Right lobe of liver (tissue), 6 donors: ENCODE measurements around the gene SPOP. TPM values are rescaled to one million over a fixed set of nuclear protein-coding genes. Genes with fewer than 3 reads are reported as not detected.
A peak's percentile ranks its signal among the peaks of the same experiment; 100 is the strongest.

Experiments used
- ATAC-seq, 4 donors: fragments of 200-7000 bp; cut with Tn5 transposase; one replicate each; pipeline ENCODE4 v1.9.1; 2020; ENCODE audit warnings: mild to moderate bottlenecking in 4 of 4, moderate library complexity in 4 of 4
- DNase-seq, 3 donors: peaks; one replicate each; pipeline ENCODE4 v3.0.0-alpha.2; 2020
- H3K27ac ChIP-seq, 3 donors: fragments of 200-600 bp; one replicate each; pipeline ENCODE4 v1.8.0; 2022
- H3K27me3 ChIP-seq, 2 donors: fragments of 200-600 bp; one replicate each; pipeline ENCODE4 v1.8.0; 2022
- H3K36me3 ChIP-seq, 4 donors: fragments of 200-600 bp; sonication (generic) in 1 of 4; one replicate each; pipeline versions ENCODE4 v1.5.1 to v1.8.0; 2017 to 2022; ENCODE audit warnings: control low read depth in 1 of 4
- H3K4me1 ChIP-seq, 4 donors: fragments of 200-600 bp; sonication (generic) in 1 of 4; one replicate each; pipeline versions ENCODE4 v1.5.1 to v1.8.0; 2017 to 2022; ENCODE audit warnings: control low read depth in 1 of 4
- H3K4me3 ChIP-seq, 3 donors: fragments of 200-600 bp; one replicate each; pipeline ENCODE4 v1.8.0; 2022
- H3K9me3 ChIP-seq, 4 donors: fragments of 200-600 bp; sonication (generic) in 1 of 4; one replicate each; pipeline versions ENCODE4 v1.5.1 to v1.8.0; 2017 to 2022; ENCODE audit warnings: control low read depth in 1 of 4
- POLR2A ChIP-seq: fragments of 450-650 bp; IDR thresholded peaks from one replicate; pipeline ENCODE4 v1.6.1; 2017; ENCODE audit warnings: antibody characterized with exemption, mild to moderate bottlenecking
- WGBS: methylation state at CpG from one replicate; pipeline ENCODE4 v1.1.6; 2018; ENCODE audit warnings: low coverage, low lambda C conversion rate; ENCODE audit not compliant: insufficient coverage; ENCODE audit errors: missing lambda C conversion rate; 5-methylcytosine and 5-hydroxymethylcytosine counted together
- intact Hi-C, 2 donors: fragments of 100-400 bp; cut with DNase I; formaldehyde crosslinking; loops; one replicate each; pipeline versions ENCODE4 v1.11.2 to v1.14.1; 2022
- total RNA-seq, 6 experiments: library from RNA; depleted of rRNA in 2 of 6; stranded (reverse); fragments of >200 nt in 2 of 6; fragmentation: NEBNext Ultra II Directional in 3 of 6; extraction: Animal tissue kit (Norgen Biotek cat#: 25700) in 3 of 6; gene quantifications; one replicate each; pipeline versions ENCODE4 v1.1.0 to v1.2.4, GENCODE V29; 2016 to 2023
- TF ChIP-seq, protein P1 (sequence below), 4 donors: fragments of 200-600 bp in 3 of 4; fragments of 450-650 bp in 1 of 4; IDR thresholded peaks; one replicate each; pipeline versions ENCODE4 v1.5.1 to v1.8.0; 2016 to 2022; ENCODE audit warnings: antibody characterized with exemption in 4 of 4, mild to moderate bottlenecking in 2 of 4
- donor health status: DM: no; HTN: yes; CAD: no.
- donor health status: DM: no; HTN: no; CAD: no.
- donor health status: DM: no; HTN: no; CAD: no.
- donor health status: DM: no; HTN: yes; CAD: no.
- donor health status: DM: no; HTN: yes; CAD: no.

Gene SPOP
- total RNA-seq, 6 experiments from 2014 or later = 26.9 to 41.0 (median 34.1) TPM

DNA sequence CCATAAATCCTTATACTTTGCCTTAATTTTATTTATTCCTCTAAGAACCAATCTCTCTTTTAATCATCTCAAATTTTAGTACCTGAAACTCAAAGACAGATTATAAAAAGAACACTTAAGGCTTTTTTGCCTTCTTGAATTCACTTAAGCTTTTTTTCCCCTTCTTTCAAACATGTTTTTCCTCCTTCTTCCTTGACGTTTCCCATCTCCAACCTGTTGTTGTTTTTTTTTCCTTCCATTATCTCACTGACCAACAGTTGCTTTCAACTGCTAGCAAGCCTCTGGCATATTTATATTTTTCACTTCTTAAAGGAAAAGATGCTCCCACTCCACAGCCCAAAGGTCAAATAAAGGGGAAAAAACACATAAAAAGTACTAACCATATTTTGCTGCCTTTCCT is 32.2 kb downstream of the SPOP start:
- WGBS = 31% methylated on average over 1 of the region's 1 CpG
- Histone ChIP-seq H3K9me3 (no peaks in the 10 kb centered on the region), H3K4me3 (no peak overlapping the region), H3K4me1 (no peaks in the 10 kb centered on the region), H3K27me3 (no peaks in the 10 kb centered on the region), H3K36me3 (no peaks in the 10 kb centered on the region), H3K27ac (no peak overlapping the region)
- TF ChIP-seq POLR2A = no peak
- TF ChIP-seq, protein P1, sequence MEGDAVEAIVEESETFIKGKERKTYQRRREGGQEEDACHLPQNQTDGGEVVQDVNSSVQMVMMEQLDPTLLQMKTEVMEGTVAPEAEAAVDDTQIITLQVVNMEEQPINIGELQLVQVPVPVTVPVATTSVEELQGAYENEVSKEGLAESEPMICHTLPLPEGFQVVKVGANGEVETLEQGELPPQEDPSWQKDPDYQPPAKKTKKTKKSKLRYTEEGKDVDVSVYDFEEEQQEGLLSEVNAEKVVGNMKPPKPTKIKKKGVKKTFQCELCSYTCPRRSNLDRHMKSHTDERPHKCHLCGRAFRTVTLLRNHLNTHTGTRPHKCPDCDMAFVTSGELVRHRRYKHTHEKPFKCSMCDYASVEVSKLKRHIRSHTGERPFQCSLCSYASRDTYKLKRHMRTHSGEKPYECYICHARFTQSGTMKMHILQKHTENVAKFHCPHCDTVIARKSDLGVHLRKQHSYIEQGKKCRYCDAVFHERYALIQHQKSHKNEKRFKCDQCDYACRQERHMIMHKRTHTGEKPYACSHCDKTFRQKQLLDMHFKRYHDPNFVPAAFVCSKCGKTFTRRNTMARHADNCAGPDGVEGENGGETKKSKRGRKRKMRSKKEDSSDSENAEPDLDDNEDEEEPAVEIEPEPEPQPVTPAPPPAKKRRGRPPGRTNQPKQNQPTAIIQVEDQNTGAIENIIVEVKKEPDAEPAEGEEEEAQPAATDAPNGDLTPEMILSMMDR (IDR thresholded peaks at IDR 0.05) = no peak
- intact Hi-C loops = no loop called here
- ATAC-seq = no peak
- no peak for DNase-seq

DNA sequence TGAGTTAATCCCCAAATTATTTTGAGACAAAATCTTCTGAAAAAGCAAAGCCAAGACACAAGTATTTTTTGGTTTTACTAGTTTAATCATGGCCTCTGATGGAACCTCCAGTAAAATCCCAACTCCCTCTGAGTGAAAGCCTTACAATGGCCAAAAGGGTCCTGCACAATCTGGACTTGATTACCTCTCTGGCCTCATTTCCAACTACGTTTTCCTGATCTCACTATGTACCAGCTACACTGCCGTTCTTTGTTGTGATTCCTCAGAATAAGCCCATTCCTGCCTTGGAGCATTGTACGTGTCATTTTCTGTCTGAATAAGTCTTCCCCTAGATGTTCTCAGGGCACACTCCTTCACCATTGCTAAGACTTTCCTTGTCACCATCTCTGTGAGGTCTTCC is 37.3 kb downstream of the SPOP start:
- H3K27me3 ChIP-seq = no peaks in the 10 kb centered on the region
- no peak overlapping the region for H3K27ac ChIP-seq
- no peaks in the 10 kb centered on the region for H3K9me3 ChIP-seq
- H3K4me3 ChIP-seq = no peak overlapping the region
- H3K4me1 ChIP-seq = peaks cover 0 to 14% (median 0%) of the 10 kb centered on the region in 4 donors
- TF ChIP-seq, protein P1 (IDR thresholded peaks at IDR 0.05) = no peak
- TF ChIP-seq POLR2A = no peak
- ATAC-seq (no peak), DNase-seq (no peak)
- intact Hi-C loops = no loop called here
- no peaks in the 10 kb centered on the region for H3K36me3 ChIP-seq
- 84% methylated on average over 3 of the region's 3 CpGs for WGBS

DNA sequence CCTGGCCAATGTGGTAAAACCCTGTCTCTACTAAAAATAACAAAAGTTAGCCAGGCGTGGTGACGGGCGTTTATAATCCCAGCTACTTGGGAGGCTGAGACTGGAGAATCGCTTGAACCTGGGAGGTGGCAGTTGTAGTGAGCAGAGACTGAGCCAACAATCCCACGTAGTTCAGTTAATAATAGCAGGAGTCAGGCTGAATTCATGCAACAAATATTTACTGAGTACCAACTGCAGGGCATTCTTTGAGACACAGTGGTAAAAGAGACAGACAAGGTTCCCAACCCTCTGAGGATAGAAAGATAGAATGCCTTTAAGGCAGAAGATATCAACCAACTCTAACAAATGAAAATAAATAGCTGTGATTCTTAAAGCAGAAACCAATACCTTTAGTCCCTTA is 39.1 kb downstream of the SPOP start:
- DNase-seq (no peak), ATAC-seq (peak in 2 of 4 donors; percentile 32 to 35)
- no peak for TF ChIP-seq POLR2A
- TF ChIP-seq, protein P1 (IDR thresholded peaks at IDR 0.05) = no peak

GRCh38 chr17:49637739-49638138 is 40.2 kb downstream of the SPOP start:
- no peak overlapping the region for H3K4me3 ChIP-seq
- no peaks in the 10 kb centered on the region for H3K27me3 ChIP-seq
- 80% methylated on average over 1 of the region's 1 CpG for WGBS
- DNase-seq (no peak), ATAC-seq (peak in 1 of 4 donors; percentile 56)
- no peak for TF ChIP-seq POLR2A
- TF ChIP-seq, protein P1 (IDR thresholded peaks at IDR 0.05) = no peak
- intact Hi-C loops = no loop called here
- H3K27ac ChIP-seq = no peak overlapping the region
- H3K4me1 ChIP-seq = peaks cover 0 to 35% (median 11%) of the 10 kb centered on the region in 4 donors
- H3K9me3 ChIP-seq = no peaks in the 10 kb centered on the region
- H3K36me3 ChIP-seq = no peaks in the 10 kb centered on the region

More for the DNA sequence above, 39.1 kb downstream of the SPOP start:
- H3K36me3 ChIP-seq = no peaks in the 10 kb centered on the region
- 78% methylated on average over 5 of the region's 5 CpGs for WGBS
- intact Hi-C loops = no loop called here
- no peak overlapping the region for H3K4me3 ChIP-seq
- no peaks in the 10 kb centered on the region for H3K27me3 ChIP-seq
- peaks cover 0 to 24% (median 6%) of the 10 kb centered on the region in 4 donors for H3K4me1 ChIP-seq
- no peaks in the 10 kb centered on the region for H3K9me3 ChIP-seq
- H3K27ac ChIP-seq = no peak overlapping the region

DNA sequence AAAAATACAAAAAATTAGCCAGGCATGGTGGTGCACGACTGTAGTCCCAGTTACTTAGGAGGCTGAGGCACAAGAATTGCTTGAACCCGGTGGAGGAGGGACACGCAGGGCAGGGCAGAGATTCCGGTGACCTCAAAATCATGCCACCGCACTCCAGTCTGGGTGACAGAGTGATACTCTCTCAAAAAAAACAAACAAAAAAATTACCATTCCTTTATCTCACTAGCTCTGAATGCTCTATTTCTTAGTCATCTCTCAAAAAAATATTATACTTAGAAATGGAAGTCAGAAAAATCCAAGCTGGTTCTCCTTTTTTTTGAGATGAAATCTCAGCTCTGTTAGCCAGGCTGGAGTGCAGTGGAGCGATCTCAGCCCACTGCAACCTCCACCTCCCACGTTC is 40.8 kb downstream of the SPOP start:
- no peak for DNase-seq
- ATAC-seq = no peak
- Histone ChIP-seq H3K36me3 (no peaks in the 10 kb centered on the region), H3K27me3 (no peaks in the 10 kb centered on the region), H3K27ac (no peak overlapping the region), H3K4me1 (peaks cover 0 to 42% (median 15%) of the 10 kb centered on the region in 4 donors), H3K4me3 (no peak overlapping the region), H3K9me3 (no peaks in the 10 kb centered on the region)
- intact Hi-C loops = no loop called here
- WGBS = 81% methylated on average over 6 of the region's 7 CpGs
- no peak for TF ChIP-seq POLR2A
- TF ChIP-seq, protein P1 (IDR thresholded peaks at IDR 0.05) = no peak
